NK-92 treated with Interleukin-12 subunit alpha and Interleukin-12 subunit beta, amount 100 ng/mL, for 24 hours (cell line): ENCODE results near the gene DOHH.

ENCODE experiments used
- DNase-seq: peaks from one replicate; lab custom pipeline; 2025; lab: John Stamatoyannopoulos, UW

DOHH gene

GRCh38 chr19:3441089-3441985, 59.1 kb downstream of the DOHH start:
- DNase-seq = no peak
